DLD1 (cell line): Measurements from ENCODE around the gene ANKRD27.

Source experiments
- in situ Hi-C: cut with HindIII; loops from 2 replicates; pipeline ENCODE4 v1.10.0; 2017; ENCODE audit warnings: low sequenced_read_pairs

Gene ANKRD27

GRCh38 chr19:32691291-32691951 lies 16.4 kb upstream of the ANKRD27 start, which contains the start of gene NUDT19:
TSS of gene NUDT19 (plus strand) at chr19:32691821. CDS start at chr19:32691961, 140 bp downstream.
- in situ Hi-C loops = no loop called here

GRCh38 chr19:32688311-32688710 lies 13.3 kb upstream of the ANKRD27 start:
- in situ Hi-C loops = no loop called here

GRCh38 chr19:32687681-32688080 lies 12.7 kb upstream of the ANKRD27 start:
- in situ Hi-C loops = no loop called here

GRCh38 chr19:32686847-32687475 lies 12.0 kb upstream of the ANKRD27 start:
- in situ Hi-C loops = no loop called here

- in situ Hi-C loops = no loop called here
These were observed 7.3 kb upstream of the ANKRD27 start for GRCh38 chr19:32682317-32682716.

GRCh38 chr19:32680986-32681385 lies 6.0 kb upstream of the ANKRD27 start:
- in situ Hi-C loops = no loop called here

GRCh38 chr19:32677657-32678056 lies 2.7 kb upstream of the ANKRD27 start:
- in situ Hi-C loops = no loop called here

- in situ Hi-C loops = no loop called here
These were observed 1.9 kb upstream of the ANKRD27 start for GRCh38 chr19:32676895-32677359.

GRCh38 chr19:32676186-32676894 lies 1.4 kb upstream of the ANKRD27 start:
- in situ Hi-C loops = no loop called here

GRCh38 chr19:32675720-32676185 lies 773 bp upstream of the ANKRD27 start, which contains the start of gene RGS9BP:
TSS of gene RGS9BP (plus strand) at chr19:32675848. CDS start at chr19:32676264, 416 bp downstream.
- in situ Hi-C loops = no loop called here

GRCh38 chr19:32674153-32674930 lies 638 bp downstream of the ANKRD27 start:
- in situ Hi-C loops = no loop called here

- in situ Hi-C loops = no loop called here
These were observed 1.4 kb downstream of the ANKRD27 start for GRCh38 chr19:32673573-32673972.

- in situ Hi-C loops = no loop called here
These were observed 2.1 kb downstream of the ANKRD27 start for GRCh38 chr19:32672841-32673240.

GRCh38 chr19:32671883-32672593 lies 2.9 kb downstream of the ANKRD27 start:
- in situ Hi-C loops = no loop called here

GRCh38 chr19:32669310-32669709 lies 5.7 kb downstream of the ANKRD27 start:
- in situ Hi-C loops = no loop called here

GRCh38 chr19:32666084-32666483 lies 8.9 kb downstream of the ANKRD27 start:
- in situ Hi-C loops = no loop called here

GRCh38 chr19:32662186-32662585 lies 12.8 kb downstream of the ANKRD27 start:
- in situ Hi-C loops = no loop called here

GRCh38 chr19:32661318-32661717 lies 13.7 kb downstream of the ANKRD27 start:
- in situ Hi-C loops = no loop called here

- in situ Hi-C loops = no loop called here
These were observed 16.5 kb downstream of the ANKRD27 start for GRCh38 chr19:32658527-32658926.

- in situ Hi-C loops = no loop called here
These were observed 16.9 kb downstream of the ANKRD27 start for GRCh38 chr19:32658075-32658474.
